ENCODE data around the gene ESPL1. TPM values are rescaled to one million over a fixed set of nuclear protein-coding genes. Genes with fewer than 3 reads are reported as not detected.

ESPL1 gene
- total and polyA plus RNA-seq, 2 experiments from 2014 or later = 3.3 to 8.5 TPM

GRCh38 chr12:53289891-53290290, 21.8 kb downstream of the ESPL1 start:
- Histone ChIP-seq H3K36me3 (ENCODE audit: low read depth) (no peaks in the 10 kb centered on the region), H3K9ac (peak overlapping the region; percentile 51), H3K4me1 (ENCODE audit: insufficient read depth) (peaks cover 24% of the 10 kb centered on the region), H2AFZ (0 out of 2 replicates have a peak overlapping the region, but pooled peaks have one; percentile 20), H3K4me3 (no peak overlapping the region), H3K79me2 (ENCODE audit: insufficient read depth) (no peaks in the 10 kb centered on the region), H3K27ac (peak overlapping the region; percentile 77), H3K4me2 (ENCODE audit: unreplicated experiment) (peak overlapping the region; percentile 42), H4K20me1 (ENCODE audit: insufficient read depth) (no peaks in the 10 kb centered on the region), H3K27me3 (replicated peaks; ENCODE audit: insufficient read depth) (no peaks in the 10 kb centered on the region), H3F3A (ENCODE audit: insufficient read depth) (peaks cover 27% of the 10 kb centered on the region), H3K9me3 (ENCODE audit: low read depth) (no peaks in the 10 kb centered on the region), H3K9me2 (ENCODE audit: insufficient read depth) (no peaks in the 10 kb centered on the region)
- 27 to 30% methylated on average over 4 of the region's 4 CpGs for WGBS, 2 experiments (ENCODE audit: low coverage in 1 of 2, low lambda C conversion rate in 2 of 2, missing lambda C conversion rate in 2 of 2)
- DNase-seq = peak; percentile 82
- in situ Hi-C loops (cut with MboI) = loop anchor here (10.0 kb wide), 1 partner anchor 75 kb away; no protein-coding TSS in a partner anchor
- TF ChIP-seq EZH2phosphoT487 (IDR thresholded peaks at IDR 0.05; ENCODE audit: insufficient read depth, low read depth) (no peak), EZH2 (IDR thresholded peaks at IDR 0.05; ENCODE audit: insufficient read depth, poor library complexity, severe bottlenecking) (no peak)

GRCh38 chr12:53290661-53291060, 22.6 kb downstream of the ESPL1 start:
- Histone ChIP-seq H3K9me2 (ENCODE audit: insufficient read depth) (no peaks in the 10 kb centered on the region), H3K9me3 (ENCODE audit: low read depth) (no peaks in the 10 kb centered on the region), H3K27ac (peak overlapping the region; percentile 77), H3K4me3 (no peak overlapping the region), H3K79me2 (ENCODE audit: insufficient read depth) (peaks cover 3% of the 10 kb centered on the region), H3K27me3 (replicated peaks; ENCODE audit: insufficient read depth) (no peaks in the 10 kb centered on the region), H3K36me3 (ENCODE audit: low read depth) (no peaks in the 10 kb centered on the region), H4K20me1 (ENCODE audit: insufficient read depth) (no peaks in the 10 kb centered on the region), H2AFZ (peak overlapping the region; percentile 61), H3K4me1 (ENCODE audit: insufficient read depth) (peaks cover 26% of the 10 kb centered on the region), H3F3A (ENCODE audit: insufficient read depth) (peaks cover 30% of the 10 kb centered on the region), H3K4me2 (ENCODE audit: unreplicated experiment) (peak overlapping the region; percentile 42), H3K9ac (peak overlapping the region; percentile 51)
- peak; percentile 61 for DNase-seq
- in situ Hi-C loops (cut with MboI) = no loop called here
- WGBS, 2 experiments (ENCODE audit: low coverage in 1 of 2, low lambda C conversion rate in 2 of 2, missing lambda C conversion rate in 2 of 2) = 71 to 74% methylated on average over 9 of the region's 9 CpGs
- no peak for TF ChIP-seq EZH2 (IDR thresholded peaks at IDR 0.05; ENCODE audit: insufficient read depth, poor library complexity, severe bottlenecking)
- no peak for TF ChIP-seq EZH2phosphoT487 (IDR thresholded peaks at IDR 0.05; ENCODE audit: insufficient read depth, low read depth)

GRCh38 chr12:53292426-53292825, 24.3 kb downstream of the ESPL1 start:
- in situ Hi-C loops (cut with MboI) = no loop called here
- no peak overlapping the region for H3K4me3 ChIP-seq
- no peaks in the 10 kb centered on the region for H3K9me2 ChIP-seq (ENCODE audit: insufficient read depth)
- no peaks in the 10 kb centered on the region for H4K20me1 ChIP-seq (ENCODE audit: insufficient read depth)
- H3F3A ChIP-seq (ENCODE audit: insufficient read depth) = peaks cover 47% of the 10 kb centered on the region
- H3K9ac ChIP-seq = no peak overlapping the region
- H3K27me3 ChIP-seq (replicated peaks; ENCODE audit: insufficient read depth) = no peaks in the 10 kb centered on the region
- DNase-seq = no peak
- H3K4me1 ChIP-seq (ENCODE audit: insufficient read depth) = peaks cover 39% of the 10 kb centered on the region
- H3K4me2 ChIP-seq (ENCODE audit: unreplicated experiment) = no peak overlapping the region
- peaks cover 21% of the 10 kb centered on the region for H3K79me2 ChIP-seq (ENCODE audit: insufficient read depth)
- no peak overlapping the region for H2AFZ ChIP-seq
- 0 out of 2 replicates have a peak, but pooled peaks cover 4% of the 10 kb centered on the region for H3K36me3 ChIP-seq (ENCODE audit: low read depth)
- TF ChIP-seq EZH2phosphoT487 (IDR thresholded peaks at IDR 0.05; ENCODE audit: insufficient read depth, low read depth) (no peak), EZH2 (IDR thresholded peaks at IDR 0.05; ENCODE audit: insufficient read depth, poor library complexity, severe bottlenecking) (no peak)
- H3K27ac ChIP-seq = no peak overlapping the region
- no peaks in the 10 kb centered on the region for H3K9me3 ChIP-seq (ENCODE audit: low read depth)

GRCh38 chr12:53295070-53295890, 27.2 kb downstream of the ESPL1 start, which contains the start of gene PFDN5:
TSS of gene PFDN5 (plus strand) at chr12:53295542. CDS start at chr12:53295568, 26 bp downstream.
- no peaks in the 10 kb centered on the region for H3K9me3 ChIP-seq (ENCODE audit: low read depth)
- H3K27ac ChIP-seq = peak within 1 kb of the TSS; percentile 100
- peak; percentile 97 for DNase-seq
- TF ChIP-seq EZH2 (IDR thresholded peaks at IDR 0.05; ENCODE audit: insufficient read depth, poor library complexity, severe bottlenecking) (no peak), EZH2phosphoT487 (IDR thresholded peaks at IDR 0.05; ENCODE audit: insufficient read depth, low read depth) (no peak)
- H3F3A ChIP-seq (ENCODE audit: insufficient read depth) = peaks cover 53% of the 10 kb centered on the region
- H3K9ac ChIP-seq = peak within 1 kb of the TSS; percentile 96
- in situ Hi-C loops (cut with MboI) = no loop called here
- peaks cover 44% of the 10 kb centered on the region for H3K4me1 ChIP-seq (ENCODE audit: insufficient read depth)
- H3K4me3 ChIP-seq = peak within 1 kb of the TSS; percentile 93
- H3K27me3 ChIP-seq (replicated peaks; ENCODE audit: insufficient read depth) = no peaks in the 10 kb centered on the region
- H3K36me3 ChIP-seq (ENCODE audit: low read depth) = 0 out of 2 replicates have a peak, but pooled peaks cover 4% of the 10 kb centered on the region
- peak within 1 kb of the TSS; percentile 82 for H2AFZ ChIP-seq
- peaks cover 23% of the 10 kb centered on the region for H3K79me2 ChIP-seq (ENCODE audit: insufficient read depth)
- no peaks in the 10 kb centered on the region for H4K20me1 ChIP-seq (ENCODE audit: insufficient read depth)
- H3K9me2 ChIP-seq (ENCODE audit: insufficient read depth) = no peaks in the 10 kb centered on the region
- 2% methylated on average over 40 to 42 of the region's 42 CpGs for WGBS, 2 experiments (ENCODE audit: low coverage in 1 of 2, low lambda C conversion rate in 2 of 2, missing lambda C conversion rate in 2 of 2)
- H3K4me2 ChIP-seq (ENCODE audit: unreplicated experiment) = peak within 1 kb of the TSS; percentile 90
